DND-41 (cell line): ENCODE data around the gene AFG3L2.

ENCODE experiments used
- ATAC-seq: fragments of 200-7000 bp; cut with Tn5 transposase; 3 replicates; pipeline ENCODE4 v1.9.1; 2021; ENCODE audit warnings: low read depth; ENCODE audit not compliant: insufficient read depth
- DNase-seq: peaks from one replicate; pipeline ENCODE4 v3.0.0-alpha.2; 2020
- H2AFZ ChIP-seq: 2 replicates; pipeline ENCODE4 v1.6.0; 2012; ENCODE audit warnings: low read depth, low read length
- H3K27ac ChIP-seq: 2 replicates; pipeline ENCODE4 v1.5.1; 2012; ENCODE audit warnings: low read length, inconsistent platforms
- H3K27me3 ChIP-seq: fragments of 200-600 bp; sonication (generic); 2 replicates; pipeline ENCODE4 v1.6.0; 2012; ENCODE audit warnings: low read length, mild to moderate bottlenecking, inconsistent platforms; ENCODE audit not compliant: insufficient read depth, poor library complexity
- H3K36me3 ChIP-seq: 2 replicates; pipeline ENCODE4 v1.5.1; 2012; ENCODE audit warnings: low read length, inconsistent platforms; ENCODE audit not compliant: insufficient read depth
- H3K4me1 ChIP-seq: 2 replicates; pipeline ENCODE4 v1.5.1; 2012; ENCODE audit warnings: mild to moderate bottlenecking, low read length; ENCODE audit not compliant: insufficient read depth
- H3K4me2 ChIP-seq: 2 replicates; pipeline ENCODE4 v1.6.0; 2012; ENCODE audit warnings: mild to moderate bottlenecking, moderate library complexity, low read length, inconsistent platforms; ENCODE audit not compliant: insufficient read depth
- H3K4me3 ChIP-seq, 2 experiments: fragments of 200-600 bp in 1 of 2; shearing (Covaris generic) in 1 of 2; 2 replicates each; pipeline ENCODE4 v1.5.1; 2012 to 2016; ENCODE audit warnings: inconsistent platforms in 2 of 2, low read length in 2 of 2, mild to moderate bottlenecking in 2 of 2, low read depth in 1 of 2, moderate library complexity in 1 of 2
- H3K79me2 ChIP-seq: 2 replicates; pipeline ENCODE4 v1.6.0; 2012; ENCODE audit warnings: low read length, inconsistent platforms; ENCODE audit not compliant: insufficient read depth
- H3K9ac ChIP-seq: 2 replicates; pipeline ENCODE4 v1.6.0; 2012; ENCODE audit warnings: low read depth, mild to moderate bottlenecking, inconsistent platforms, low read length, moderate library complexity
- H3K9me3 ChIP-seq: 2 replicates; pipeline ENCODE4 v1.5.1; 2012; ENCODE audit warnings: low read length, moderate library complexity, mild to moderate bottlenecking, inconsistent platforms; ENCODE audit not compliant: insufficient read depth, severe bottlenecking
- H4K20me1 ChIP-seq: 2 replicates; pipeline ENCODE4 v1.6.0; 2012; ENCODE audit warnings: low read length; ENCODE audit not compliant: insufficient read depth
- CTCF ChIP-seq: IDR thresholded peaks from 2 replicates; pipeline ENCODE4 v1.5.1; 2012; ENCODE audit warnings: borderline replicate concordance, low read length, moderate library complexity, mild to moderate bottlenecking; ENCODE audit not compliant: poor library complexity, severe bottlenecking; ENCODE audit errors: extremely low read depth
- EZH2 ChIP-seq: IDR thresholded peaks from 3 replicates; pipeline ENCODE4 v1.6.1; 2012; ENCODE audit warnings: borderline replicate concordance, low read depth, mild to moderate bottlenecking, moderate library complexity, low read length, inconsistent platforms; ENCODE audit not compliant: severe bottlenecking

Gene AFG3L2

GRCh38 chr18:12403601-12404506, 26.8 kb upstream of the AFG3L2 start:
- no peaks in the 10 kb centered on the region for H3K9me3 ChIP-seq
- no peak overlapping the region for H3K4me2 ChIP-seq
- H3K36me3 ChIP-seq = no peaks in the 10 kb centered on the region
- no peak overlapping the region for H2AFZ ChIP-seq
- H3K27ac ChIP-seq = no peak overlapping the region
- no peak overlapping the region for H3K9ac ChIP-seq
- no peaks in the 10 kb centered on the region for H3K4me1 ChIP-seq
- ATAC-seq (no peak), DNase-seq (no peak)
- TF ChIP-seq EZH2 (no peak), CTCF (no peak)
- no peak overlapping the region for H3K4me3 ChIP-seq
- H3K79me2 ChIP-seq = no peaks in the 10 kb centered on the region
- no peaks in the 10 kb centered on the region for H4K20me1 ChIP-seq
- H3K27me3 ChIP-seq = peaks cover 5% of the 10 kb centered on the region

GRCh38 chr18:12401881-12402280, 24.9 kb upstream of the AFG3L2 start:
- Histone ChIP-seq H3K4me1 (no peaks in the 10 kb centered on the region), H3K27ac (no peak overlapping the region), H3K4me2 (no peak overlapping the region), H3K9me3 (no peaks in the 10 kb centered on the region), H3K9ac (no peak overlapping the region), H2AFZ (no peak overlapping the region), H3K27me3 (peaks cover 5% of the 10 kb centered on the region), H3K36me3 (no peaks in the 10 kb centered on the region), H4K20me1 (no peaks in the 10 kb centered on the region), H3K79me2 (no peaks in the 10 kb centered on the region), H3K4me3 (no peak overlapping the region)
- no peak for DNase-seq
- no peak for TF ChIP-seq CTCF
- no peak for TF ChIP-seq EZH2
- no peak for ATAC-seq

GRCh38 chr18:12399231-12399630, 22.2 kb upstream of the AFG3L2 start:
- H3K9ac ChIP-seq = no peak overlapping the region
- no peaks in the 10 kb centered on the region for H4K20me1 ChIP-seq
- H3K9me3 ChIP-seq = no peaks in the 10 kb centered on the region
- H3K27ac ChIP-seq = no peak overlapping the region
- peaks cover 2% of the 10 kb centered on the region for H3K27me3 ChIP-seq
- DNase-seq (no peak), ATAC-seq (no peak)
- no peaks in the 10 kb centered on the region for H3K4me1 ChIP-seq
- H3K36me3 ChIP-seq = no peaks in the 10 kb centered on the region
- H3K4me3 ChIP-seq = no peak overlapping the region
- no peak overlapping the region for H2AFZ ChIP-seq
- H3K4me2 ChIP-seq = no peak overlapping the region
- TF ChIP-seq EZH2 (no peak), CTCF (no peak)
- H3K79me2 ChIP-seq = no peaks in the 10 kb centered on the region
